Mesothelial cell of epicardium (in vitro differentiated cells): ENCODE data around the gene CPT1A. TPM values are rescaled to one million over a fixed set of nuclear protein-coding genes. Genes with fewer than 3 reads are reported as not detected.

Experiments
- DNase-seq, 2 experiments: peaks; one replicate each; pipeline ENCODE4 v3.0.0; 2021; ENCODE audit warnings: low spot score in 2 of 2; ENCODE audit not compliant: unreplicated experiment in 2 of 2
- H3K27ac Mint-ChIP-seq: 2 replicates; pipeline ENCODE4 v1.8.0; 2021; ENCODE audit warnings: mixed read lengths
- H3K27me3 Mint-ChIP-seq: 2 replicates; pipeline ENCODE4 v1.8.0; 2021; ENCODE audit warnings: low read depth, mixed read lengths
- H3K36me3 Mint-ChIP-seq: 2 replicates; pipeline ENCODE4 v1.8.0; 2021; ENCODE audit warnings: mixed read lengths
- H3K4me1 Mint-ChIP-seq: 2 replicates; pipeline ENCODE4 v1.8.0; 2021; ENCODE audit warnings: mixed read lengths
- H3K4me3 Mint-ChIP-seq: 2 replicates; pipeline ENCODE4 v1.8.0; 2021; ENCODE audit warnings: mild to moderate bottlenecking, moderate library complexity, mixed read lengths
- H3K9me3 Mint-ChIP-seq: 2 replicates; pipeline ENCODE4 v1.8.0; 2021; ENCODE audit warnings: mixed read lengths
- CTCF ChIP-seq: fragments of 200-600 bp; sonication (generic); IDR thresholded peaks from one replicate; pipeline ENCODE4 v1.5.0; 2021; ENCODE audit warnings: antibody characterized with exemption; ENCODE audit not compliant: unreplicated experiment
- total RNA-seq: library from RNA; stranded (reverse); gene quantifications from 3 replicates; pipeline ENCODE4 v1.2.1, GENCODE V29; 2021

Gene CPT1A
- total RNA-seq, 1 donor from 2014 or later, result 2.6 TPM

- Mint-ChIP-seq H3K27ac (no peak overlapping the region), H3K27me3 (peaks cover 78% of the 10 kb centered on the region), H3K4me3 (peak overlapping the region; percentile 57), H3K36me3 (no peaks in the 10 kb centered on the region), H3K4me1 (peaks cover 31% of the 10 kb centered on the region), H3K9me3 (no peaks in the 10 kb centered on the region)
- DNase-seq, result peak in 1 of 2 experiments; percentile 56
- TF ChIP-seq CTCF, result no peak
These were observed 2.1 kb upstream of the CPT1A start for GRCh38 chr11:68843703-68844312.

DNA sequence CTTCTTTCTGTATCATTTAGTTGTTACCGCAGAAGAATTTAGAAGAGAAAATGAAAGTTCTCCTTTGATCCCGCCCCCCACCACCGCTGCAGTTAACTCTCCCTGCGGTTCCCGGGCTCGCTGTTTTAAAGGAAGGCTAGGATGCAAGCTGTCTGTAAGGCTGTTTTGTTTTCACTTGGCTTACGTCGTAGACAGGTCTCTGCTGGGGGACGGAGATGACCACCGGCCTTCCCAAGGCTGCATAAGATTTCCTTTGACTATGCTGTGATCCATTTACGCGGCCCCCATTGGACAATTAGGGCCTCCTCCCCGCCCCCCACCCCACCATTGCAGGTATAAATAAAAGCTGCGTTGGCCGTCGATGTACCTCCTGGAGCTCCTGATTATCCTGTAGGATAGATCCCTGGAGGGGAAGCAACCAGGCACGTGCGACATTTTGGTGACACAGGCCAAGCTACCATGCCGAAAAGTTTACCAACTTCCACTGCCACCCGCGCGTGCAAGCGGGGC is 1.4 kb upstream of the CPT1A start:
- Mint-ChIP-seq H3K36me3 (no peaks in the 10 kb centered on the region), H3K4me1 (peaks cover 36% of the 10 kb centered on the region), H3K4me3 (peak overlapping the region; percentile 57), H3K27ac (no peak overlapping the region), H3K27me3 (peaks cover 73% of the 10 kb centered on the region), H3K9me3 (no peaks in the 10 kb centered on the region)
- no peak for TF ChIP-seq CTCF
- no peak for DNase-seq

DNA sequence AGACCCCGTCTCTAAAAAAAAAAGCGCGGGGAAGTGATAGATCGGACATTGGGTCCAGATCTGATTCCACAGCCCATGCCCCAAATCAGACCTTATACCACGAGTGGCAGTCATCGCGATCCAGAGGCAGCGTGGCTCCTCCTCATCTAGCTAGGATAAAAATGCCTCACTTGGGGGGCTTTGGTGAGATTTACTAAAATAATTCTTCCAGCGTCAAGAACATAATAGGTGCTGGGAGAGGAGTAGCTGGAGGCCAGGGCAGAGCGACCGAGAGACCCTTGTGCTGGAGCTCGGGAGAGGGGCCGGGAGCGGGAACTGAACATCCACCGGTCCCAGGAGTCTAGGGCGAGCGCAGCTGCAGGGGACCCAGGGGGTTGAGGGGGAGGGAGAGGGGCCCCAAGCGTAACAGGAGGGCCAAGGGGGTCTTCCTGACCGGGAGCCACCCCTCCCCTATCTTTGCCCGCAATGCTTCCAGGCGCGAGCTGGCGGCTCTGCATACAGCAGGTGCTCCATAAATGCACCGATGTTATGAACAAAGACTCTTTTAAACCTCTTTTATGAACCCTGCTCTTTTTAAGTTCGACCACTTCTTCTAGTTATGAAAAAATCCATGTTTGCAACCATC is 823 bp upstream of the CPT1A start:
- DNase-seq, result no peak
- TF ChIP-seq CTCF, result no peak
- peak overlapping the region; percentile 57 for H3K4me3 Mint-ChIP-seq

DNA sequence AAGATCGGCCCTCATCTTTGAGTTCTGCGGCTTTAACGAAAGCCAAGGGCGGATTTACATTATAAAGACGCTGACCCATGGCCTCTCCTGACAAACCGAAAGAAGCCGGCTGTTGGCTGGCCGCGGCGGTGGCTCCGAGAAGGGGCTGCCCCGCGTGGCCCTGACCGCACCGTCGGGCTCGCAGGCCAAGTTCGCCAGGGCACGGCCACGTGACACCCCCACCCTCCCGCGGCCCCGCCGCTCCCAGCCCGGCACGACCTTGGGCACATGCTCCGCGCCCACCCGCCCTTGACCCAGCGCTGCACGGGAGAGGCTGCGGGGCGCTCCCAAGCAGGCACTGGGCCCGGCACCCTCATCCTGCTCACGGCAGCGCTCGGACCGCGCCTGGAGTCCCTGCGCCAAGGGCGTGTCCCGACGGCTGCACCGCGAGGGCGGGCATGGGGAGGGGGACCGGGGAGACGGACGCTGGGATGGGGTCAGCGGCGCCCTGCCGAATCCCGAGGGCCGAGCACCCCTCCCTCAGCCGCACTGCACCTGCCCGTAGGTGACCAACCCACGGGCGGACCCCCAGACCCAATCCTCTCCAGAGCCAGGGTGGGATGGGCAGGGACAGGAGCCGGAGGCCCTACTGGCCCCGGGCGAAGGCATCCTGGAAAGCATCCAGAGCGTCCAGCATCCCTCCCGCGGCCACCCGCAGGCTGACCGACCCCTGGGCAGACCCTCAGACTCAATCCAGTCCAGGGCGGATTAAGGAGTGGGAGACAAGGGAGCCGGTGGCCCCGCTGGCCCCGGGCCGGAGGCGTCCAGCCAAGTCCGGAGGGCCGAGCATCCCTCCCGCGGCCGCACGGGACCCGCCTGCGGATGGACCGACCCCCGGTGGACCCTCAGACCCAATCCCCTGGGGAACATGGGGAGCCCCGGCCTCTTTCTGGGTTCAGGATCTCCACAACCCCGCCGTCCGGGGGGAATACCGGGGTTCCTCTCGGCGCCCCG is 759 bp downstream of the CPT1A start:
- DNase-seq, result peak in 1 of 2 experiments; percentile 46
- no peaks in the 10 kb centered on the region for H3K9me3 Mint-ChIP-seq
- H3K27ac Mint-ChIP-seq, result no peak overlapping the region
- no peak for TF ChIP-seq CTCF
- H3K36me3 Mint-ChIP-seq, result no peaks in the 10 kb centered on the region
- H3K27me3 Mint-ChIP-seq, result peaks cover 56% of the 10 kb centered on the region
- peak overlapping the region; percentile 64 for H3K4me3 Mint-ChIP-seq
- peaks cover 42% of the 10 kb centered on the region for H3K4me1 Mint-ChIP-seq

More for the DNA sequence above, 823 bp upstream of the CPT1A start:
- H3K9me3 Mint-ChIP-seq, result no peaks in the 10 kb centered on the region
- H3K4me1 Mint-ChIP-seq, result peaks cover 41% of the 10 kb centered on the region
- H3K36me3 Mint-ChIP-seq, result no peaks in the 10 kb centered on the region
- peaks cover 68% of the 10 kb centered on the region for H3K27me3 Mint-ChIP-seq
- no peak overlapping the region for H3K27ac Mint-ChIP-seq

- no peaks in the 10 kb centered on the region for H3K36me3 Mint-ChIP-seq
- peaks cover 47% of the 10 kb centered on the region for H3K27me3 Mint-ChIP-seq
- DNase-seq, result no peak
- H3K9me3 Mint-ChIP-seq, result no peaks in the 10 kb centered on the region
- peak overlapping the region; percentile 78 for H3K27ac Mint-ChIP-seq
- no peak for TF ChIP-seq CTCF
- peak overlapping the region; percentile 64 for H3K4me3 Mint-ChIP-seq
- H3K4me1 Mint-ChIP-seq, result peaks cover 42% of the 10 kb centered on the region
These were observed 1.6 kb downstream of the CPT1A start for GRCh38 chr11:68839911-68840641.
